ENCODE data around the gene SLC39A9.
A peak's percentile ranks its signal among the peaks of the same experiment; 100 is the strongest.

The SLC39A9 gene

DNA sequence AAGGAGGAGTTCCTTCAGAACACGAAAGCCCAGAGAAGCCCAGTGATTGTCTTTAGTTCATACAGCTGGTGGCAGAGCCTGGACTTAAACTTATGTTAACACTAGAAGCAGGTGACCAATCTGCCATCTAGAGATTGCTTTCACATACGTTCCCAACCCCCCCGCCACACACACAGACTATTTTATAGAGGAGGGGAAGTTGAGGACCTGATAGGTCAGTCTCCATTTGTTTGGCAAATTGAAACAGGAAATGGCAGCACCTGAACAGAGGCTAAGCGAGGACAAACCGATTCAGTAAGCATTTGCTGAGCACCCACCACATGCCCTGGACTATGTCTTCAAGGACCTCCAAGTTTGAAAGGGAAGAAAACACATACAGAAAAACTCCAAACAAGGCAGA is 81.2 kb downstream of the SLC39A9 start:
- no peak for DNase-seq (ENCODE audit: low read depth, low spot score)
- TF ChIP-seq, protein P1, sequence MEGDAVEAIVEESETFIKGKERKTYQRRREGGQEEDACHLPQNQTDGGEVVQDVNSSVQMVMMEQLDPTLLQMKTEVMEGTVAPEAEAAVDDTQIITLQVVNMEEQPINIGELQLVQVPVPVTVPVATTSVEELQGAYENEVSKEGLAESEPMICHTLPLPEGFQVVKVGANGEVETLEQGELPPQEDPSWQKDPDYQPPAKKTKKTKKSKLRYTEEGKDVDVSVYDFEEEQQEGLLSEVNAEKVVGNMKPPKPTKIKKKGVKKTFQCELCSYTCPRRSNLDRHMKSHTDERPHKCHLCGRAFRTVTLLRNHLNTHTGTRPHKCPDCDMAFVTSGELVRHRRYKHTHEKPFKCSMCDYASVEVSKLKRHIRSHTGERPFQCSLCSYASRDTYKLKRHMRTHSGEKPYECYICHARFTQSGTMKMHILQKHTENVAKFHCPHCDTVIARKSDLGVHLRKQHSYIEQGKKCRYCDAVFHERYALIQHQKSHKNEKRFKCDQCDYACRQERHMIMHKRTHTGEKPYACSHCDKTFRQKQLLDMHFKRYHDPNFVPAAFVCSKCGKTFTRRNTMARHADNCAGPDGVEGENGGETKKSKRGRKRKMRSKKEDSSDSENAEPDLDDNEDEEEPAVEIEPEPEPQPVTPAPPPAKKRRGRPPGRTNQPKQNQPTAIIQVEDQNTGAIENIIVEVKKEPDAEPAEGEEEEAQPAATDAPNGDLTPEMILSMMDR (IDR thresholded peaks at IDR 0.05; ENCODE audit: low read depth, low read length), result no peak
- in situ Hi-C loops (cut with HindIII; ENCODE audit: low sequenced_read_pairs), result no loop called here
- H3K4me3 ChIP-seq (ENCODE audit: low read depth, low read length), result no peak overlapping the region

- H3K4me3 ChIP-seq (ENCODE audit: low read depth, low read length), result no peak overlapping the region
- in situ Hi-C loops (cut with HindIII; ENCODE audit: low sequenced_read_pairs), result no loop called here
- DNase-seq (ENCODE audit: low read depth, low spot score), result no peak
- TF ChIP-seq, protein P1 (IDR thresholded peaks at IDR 0.05; ENCODE audit: low read depth, low read length), result no peak
These were observed 81.6 kb downstream of the SLC39A9 start for GRCh38 chr14:69480136-69480535.

GRCh38 chr14:69481815-69482568 is 83.5 kb downstream of the SLC39A9 start:
- no peak for DNase-seq (ENCODE audit: low read depth, low spot score)
- H3K4me3 ChIP-seq (ENCODE audit: low read depth, low read length), result no peak overlapping the region
- in situ Hi-C loops (cut with HindIII; ENCODE audit: low sequenced_read_pairs), result no loop called here
- TF ChIP-seq, protein P1 (IDR thresholded peaks at IDR 0.05; ENCODE audit: low read depth, low read length), result no peak

GRCh38 chr14:69483765-69484443 is 85.4 kb downstream of the SLC39A9 start:
- TF ChIP-seq, protein P1 (IDR thresholded peaks at IDR 0.05; ENCODE audit: low read depth, low read length), result no peak
- H3K4me3 ChIP-seq (ENCODE audit: low read depth, low read length), result no peak overlapping the region
- DNase-seq (ENCODE audit: low read depth, low spot score), result peak; percentile 7
- in situ Hi-C loops (cut with HindIII; ENCODE audit: low sequenced_read_pairs), result no loop called here

DNA sequence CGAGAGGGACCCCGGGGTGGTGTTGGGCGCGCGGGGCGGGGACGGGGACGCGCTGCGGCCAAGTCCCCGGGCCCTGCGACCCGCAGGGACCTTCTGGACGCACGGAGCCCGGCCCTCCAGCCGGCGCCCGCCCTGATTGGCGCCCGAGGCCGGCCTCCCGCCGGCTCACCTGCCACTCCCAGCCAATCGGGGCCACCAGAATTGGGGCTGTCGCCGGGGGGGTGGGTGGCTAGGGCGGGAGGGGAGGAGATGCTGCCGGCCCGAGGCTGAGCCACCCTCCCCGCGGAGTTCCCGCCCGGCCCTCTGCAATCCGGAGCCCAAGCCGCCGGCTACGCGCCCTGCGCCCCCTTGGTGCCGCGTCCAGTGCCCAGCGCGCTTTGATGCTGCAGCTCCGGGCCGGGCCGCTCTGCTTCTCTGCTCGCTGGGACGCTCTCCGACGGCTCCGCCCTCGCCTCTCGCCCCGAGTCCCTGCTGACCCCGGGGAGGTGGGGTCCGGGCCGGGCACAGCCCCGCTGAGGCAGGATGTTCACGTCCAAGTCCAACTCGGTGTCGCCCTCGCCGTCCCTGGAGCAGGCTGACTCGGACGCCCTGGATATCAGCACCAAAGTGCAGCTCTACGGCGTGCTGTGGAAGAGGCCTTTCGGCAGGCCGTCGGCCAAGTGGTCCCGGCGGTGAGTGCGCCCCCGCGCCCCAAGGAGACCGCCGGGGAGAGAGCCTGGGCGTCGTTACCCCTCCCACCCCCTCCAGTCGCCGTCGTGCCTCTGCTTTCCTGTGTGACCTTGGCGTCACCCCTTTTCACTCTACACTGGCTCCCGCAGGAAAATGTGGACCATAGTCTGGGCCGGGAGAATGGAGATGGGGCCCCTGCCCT is 86.2 kb downstream of the SLC39A9 start, which contains the start of gene PLEKHD1:
Gene PLEKHD1, plus strand, starts transcription at position 285 of the 871 bp plus-strand sequence. Its CDS starts 238 bp downstream, at position 523.
- in situ Hi-C loops (cut with HindIII; ENCODE audit: low sequenced_read_pairs), result no loop called here
- no peak within 1 kb of the TSS for H3K4me3 ChIP-seq (ENCODE audit: low read depth, low read length)
- TF ChIP-seq, protein P1 (IDR thresholded peaks at IDR 0.05; ENCODE audit: low read depth, low read length), result no peak
- no peak for DNase-seq (ENCODE audit: low read depth, low spot score)

GRCh38 chr14:69485315-69485660 is 86.8 kb downstream of the SLC39A9 start:
- TF ChIP-seq, protein P1 (IDR thresholded peaks at IDR 0.05; ENCODE audit: low read depth, low read length), result no peak
- in situ Hi-C loops (cut with HindIII; ENCODE audit: low sequenced_read_pairs), result no loop called here
- no peak overlapping the region for H3K4me3 ChIP-seq (ENCODE audit: low read depth, low read length)
- DNase-seq (ENCODE audit: low read depth, low spot score), result no peak

Measured in astrocyte of the spinal cord (primary cell).